HL-60 (cell line): ENCODE results near the gene PRAMEF12.

ENCODE experiments used
- DNase-seq, 2 experiments: peaks; one replicate each; pipeline ENCODE4 v3.0.0-alpha.2; 2010 to 2020; ENCODE audit warnings: low read depth in 1 of 2, low spot score in 1 of 2
- H3K27ac ChIP-seq: fragments of 250-450 bp; sonication (Bioruptor Pico); replicated peaks from 2 replicates; pipeline ENCODE4 v1.5.1; 2020; ENCODE audit warnings: mild to moderate bottlenecking, moderate library complexity
- H3K27me3 ChIP-seq: fragments of 250-450 bp; sonication (Bioruptor Pico); 2 replicates; pipeline ENCODE4 v1.5.1; 2021; ENCODE audit warnings: mild to moderate bottlenecking, moderate library complexity; ENCODE audit not compliant: insufficient read depth, poor library complexity, severe bottlenecking
- H3K4me3 ChIP-seq: replicated peaks from 2 replicates; pipeline ENCODE4 v1.5.1; 2011; ENCODE audit warnings: mild to moderate bottlenecking, control low read depth, low read length; ENCODE audit not compliant: insufficient read depth
- GABPA ChIP-seq: IDR thresholded peaks from 2 replicates; pipeline ENCODE4 v1.6.1; 2012; ENCODE audit warnings: low read depth
- POLR2AphosphoS5 ChIP-seq: IDR thresholded peaks from 2 replicates; pipeline ENCODE4 v1.6.1; 2012; ENCODE audit warnings: low read depth
- SPI1 ChIP-seq: IDR thresholded peaks from 2 replicates; pipeline ENCODE4 v1.6.1; 2012; ENCODE audit warnings: low read depth, mild to moderate bottlenecking, borderline replicate concordance
- TF ChIP-seq, protein P1 (sequence below): IDR thresholded peaks from 2 replicates; pipeline ENCODE4 v1.6.1; 2012; ENCODE audit warnings: low read depth; ENCODE audit not compliant: insufficient replicate concordance
- TF ChIP-seq, protein P2 (sequence below): IDR thresholded peaks from one replicate; pipeline ENCODE4 v1.5.1; 2011; ENCODE audit warnings: low read length, control low read depth, inconsistent platforms; ENCODE audit not compliant: insufficient read depth

Gene PRAMEF12

DNA sequence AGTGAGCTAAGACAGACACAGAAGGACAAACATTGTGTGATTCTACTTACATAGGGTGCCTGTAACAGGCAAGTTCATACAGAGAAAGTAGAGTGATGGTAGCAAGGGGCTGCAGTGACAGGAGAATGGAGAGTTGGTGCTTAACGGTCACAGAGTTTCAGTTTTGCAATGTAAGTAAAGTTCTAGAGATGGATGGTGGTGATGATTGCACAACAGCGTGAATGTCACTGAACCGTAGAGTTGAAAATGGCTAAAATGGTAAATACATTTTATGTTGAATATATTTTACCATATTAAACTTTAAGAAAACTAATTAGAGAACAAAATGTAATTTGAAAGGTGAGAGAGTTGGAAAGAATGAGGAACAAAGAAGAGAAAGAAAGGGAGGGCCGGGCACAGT is 18.8 kb upstream of the PRAMEF12 start:
- Histone ChIP-seq H3K27ac (no peak overlapping the region), H3K27me3 (no peaks in the 10 kb centered on the region), H3K4me3 (no peak overlapping the region)
- DNase-seq: no peak
- TF ChIP-seq POLR2AphosphoS5: no peak
- TF ChIP-seq, protein P1, sequence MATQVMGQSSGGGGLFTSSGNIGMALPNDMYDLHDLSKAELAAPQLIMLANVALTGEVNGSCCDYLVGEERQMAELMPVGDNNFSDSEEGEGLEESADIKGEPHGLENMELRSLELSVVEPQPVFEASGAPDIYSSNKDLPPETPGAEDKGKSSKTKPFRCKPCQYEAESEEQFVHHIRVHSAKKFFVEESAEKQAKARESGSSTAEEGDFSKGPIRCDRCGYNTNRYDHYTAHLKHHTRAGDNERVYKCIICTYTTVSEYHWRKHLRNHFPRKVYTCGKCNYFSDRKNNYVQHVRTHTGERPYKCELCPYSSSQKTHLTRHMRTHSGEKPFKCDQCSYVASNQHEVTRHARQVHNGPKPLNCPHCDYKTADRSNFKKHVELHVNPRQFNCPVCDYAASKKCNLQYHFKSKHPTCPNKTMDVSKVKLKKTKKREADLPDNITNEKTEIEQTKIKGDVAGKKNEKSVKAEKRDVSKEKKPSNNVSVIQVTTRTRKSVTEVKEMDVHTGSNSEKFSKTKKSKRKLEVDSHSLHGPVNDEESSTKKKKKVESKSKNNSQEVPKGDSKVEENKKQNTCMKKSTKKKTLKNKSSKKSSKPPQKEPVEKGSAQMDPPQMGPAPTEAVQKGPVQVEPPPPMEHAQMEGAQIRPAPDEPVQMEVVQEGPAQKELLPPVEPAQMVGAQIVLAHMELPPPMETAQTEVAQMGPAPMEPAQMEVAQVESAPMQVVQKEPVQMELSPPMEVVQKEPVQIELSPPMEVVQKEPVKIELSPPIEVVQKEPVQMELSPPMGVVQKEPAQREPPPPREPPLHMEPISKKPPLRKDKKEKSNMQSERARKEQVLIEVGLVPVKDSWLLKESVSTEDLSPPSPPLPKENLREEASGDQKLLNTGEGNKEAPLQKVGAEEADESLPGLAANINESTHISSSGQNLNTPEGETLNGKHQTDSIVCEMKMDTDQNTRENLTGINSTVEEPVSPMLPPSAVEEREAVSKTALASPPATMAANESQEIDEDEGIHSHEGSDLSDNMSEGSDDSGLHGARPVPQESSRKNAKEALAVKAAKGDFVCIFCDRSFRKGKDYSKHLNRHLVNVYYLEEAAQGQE: no peak
- TF ChIP-seq SPI1: no peak
- TF ChIP-seq, protein P2, sequence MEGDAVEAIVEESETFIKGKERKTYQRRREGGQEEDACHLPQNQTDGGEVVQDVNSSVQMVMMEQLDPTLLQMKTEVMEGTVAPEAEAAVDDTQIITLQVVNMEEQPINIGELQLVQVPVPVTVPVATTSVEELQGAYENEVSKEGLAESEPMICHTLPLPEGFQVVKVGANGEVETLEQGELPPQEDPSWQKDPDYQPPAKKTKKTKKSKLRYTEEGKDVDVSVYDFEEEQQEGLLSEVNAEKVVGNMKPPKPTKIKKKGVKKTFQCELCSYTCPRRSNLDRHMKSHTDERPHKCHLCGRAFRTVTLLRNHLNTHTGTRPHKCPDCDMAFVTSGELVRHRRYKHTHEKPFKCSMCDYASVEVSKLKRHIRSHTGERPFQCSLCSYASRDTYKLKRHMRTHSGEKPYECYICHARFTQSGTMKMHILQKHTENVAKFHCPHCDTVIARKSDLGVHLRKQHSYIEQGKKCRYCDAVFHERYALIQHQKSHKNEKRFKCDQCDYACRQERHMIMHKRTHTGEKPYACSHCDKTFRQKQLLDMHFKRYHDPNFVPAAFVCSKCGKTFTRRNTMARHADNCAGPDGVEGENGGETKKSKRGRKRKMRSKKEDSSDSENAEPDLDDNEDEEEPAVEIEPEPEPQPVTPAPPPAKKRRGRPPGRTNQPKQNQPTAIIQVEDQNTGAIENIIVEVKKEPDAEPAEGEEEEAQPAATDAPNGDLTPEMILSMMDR: no peak

DNA sequence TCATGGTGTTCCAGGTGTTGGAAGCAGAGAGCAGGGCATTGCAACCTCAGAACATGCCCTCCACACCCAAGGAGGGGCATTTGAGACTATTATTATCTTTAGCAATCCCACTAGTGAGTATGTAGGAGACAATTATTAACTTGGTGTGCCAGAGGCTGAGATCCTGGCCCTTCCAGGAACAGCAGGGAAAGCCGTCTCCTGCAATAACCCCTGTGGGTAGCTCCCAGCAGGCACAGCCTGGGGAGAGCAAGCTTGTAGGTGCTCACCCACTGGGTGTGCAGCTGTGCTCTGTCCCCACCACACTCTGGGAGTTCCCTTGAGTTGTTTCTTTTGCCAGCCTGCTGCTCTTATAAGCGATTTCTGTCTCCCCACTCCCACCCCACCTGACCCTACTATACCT is 17.3 kb upstream of the PRAMEF12 start:
- TF ChIP-seq, protein P2: no peak
- TF ChIP-seq, protein P1: no peak
- TF ChIP-seq GABPA (no peak), SPI1 (no peak), POLR2AphosphoS5 (no peak)
- H3K27ac ChIP-seq: no peak overlapping the region
- H3K27me3 ChIP-seq: no peaks in the 10 kb centered on the region
- no peak for DNase-seq
- H3K4me3 ChIP-seq: no peak overlapping the region

DNA sequence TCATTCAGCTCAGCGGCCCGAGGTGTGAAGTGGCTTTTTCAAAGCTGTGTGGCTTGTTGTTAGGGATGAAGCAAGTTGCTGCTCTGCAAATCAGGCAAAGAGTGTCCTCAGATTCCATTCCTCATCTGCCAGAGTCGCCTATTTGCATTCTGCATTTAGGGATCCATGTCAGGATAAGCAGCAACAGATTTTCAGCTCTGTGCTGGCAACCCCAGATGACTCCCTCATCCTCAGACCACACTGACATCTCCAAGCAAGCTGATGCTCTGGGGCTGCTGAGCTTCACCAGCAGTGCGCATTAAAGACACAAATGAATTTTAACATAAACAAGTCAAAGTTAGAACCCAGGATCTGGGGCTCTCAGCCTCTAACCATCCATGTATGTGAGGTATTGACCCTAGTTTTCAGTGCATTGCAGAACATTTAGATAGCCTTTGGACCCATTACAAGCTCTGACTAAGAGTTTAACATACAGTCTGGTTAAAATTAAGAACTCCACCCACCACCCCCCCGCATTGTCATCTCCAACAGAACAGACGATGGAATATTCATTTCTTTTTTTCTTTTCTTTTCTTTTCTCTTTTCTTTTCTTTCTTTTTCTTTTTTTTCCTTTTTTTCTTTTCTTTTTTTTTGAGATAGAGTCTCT is 16.6 kb upstream of the PRAMEF12 start:
- Histone ChIP-seq H3K4me3 (no peak overlapping the region), H3K27ac (no peak overlapping the region), H3K27me3 (no peaks in the 10 kb centered on the region)
- DNase-seq: no peak
- TF ChIP-seq, protein P1: no peak
- TF ChIP-seq POLR2AphosphoS5: no peak
- no peak for TF ChIP-seq GABPA
- no peak for TF ChIP-seq SPI1
- TF ChIP-seq, protein P2: no peak
